ENCODE results near the gene OR1A2. TPM values are rescaled to one million over a fixed set of nuclear protein-coding genes. Genes with fewer than 3 reads are reported as not detected.
"Not testable (repeated sequence)": the region's sequence is repeated elsewhere in the genome, so short reads cannot be mapped to it uniquely, and the experiment has no call there.

OR1A2 gene
- total RNA-seq, 1 donor: not detected

GRCh38 chr17:3207367-3207766 is 10.0 kb downstream of the OR1A2 start, which contains the start of gene OR1A1:
Gene OR1A1 (plus strand): TSS chr17:3207667. CDS start chr17:3215621, 7,954 bp downstream.
- no peaks in the 10 kb centered on the region for H3K79me2 ChIP-seq (ENCODE audit: insufficient read depth, low read length)
- no peaks in the 10 kb centered on the region for H3K36me3 ChIP-seq (ENCODE audit: insufficient read depth, low read length)
- no peak within 1 kb of the TSS for H2AFZ ChIP-seq (ENCODE audit: low read length)
- TF ChIP-seq, protein P1, sequence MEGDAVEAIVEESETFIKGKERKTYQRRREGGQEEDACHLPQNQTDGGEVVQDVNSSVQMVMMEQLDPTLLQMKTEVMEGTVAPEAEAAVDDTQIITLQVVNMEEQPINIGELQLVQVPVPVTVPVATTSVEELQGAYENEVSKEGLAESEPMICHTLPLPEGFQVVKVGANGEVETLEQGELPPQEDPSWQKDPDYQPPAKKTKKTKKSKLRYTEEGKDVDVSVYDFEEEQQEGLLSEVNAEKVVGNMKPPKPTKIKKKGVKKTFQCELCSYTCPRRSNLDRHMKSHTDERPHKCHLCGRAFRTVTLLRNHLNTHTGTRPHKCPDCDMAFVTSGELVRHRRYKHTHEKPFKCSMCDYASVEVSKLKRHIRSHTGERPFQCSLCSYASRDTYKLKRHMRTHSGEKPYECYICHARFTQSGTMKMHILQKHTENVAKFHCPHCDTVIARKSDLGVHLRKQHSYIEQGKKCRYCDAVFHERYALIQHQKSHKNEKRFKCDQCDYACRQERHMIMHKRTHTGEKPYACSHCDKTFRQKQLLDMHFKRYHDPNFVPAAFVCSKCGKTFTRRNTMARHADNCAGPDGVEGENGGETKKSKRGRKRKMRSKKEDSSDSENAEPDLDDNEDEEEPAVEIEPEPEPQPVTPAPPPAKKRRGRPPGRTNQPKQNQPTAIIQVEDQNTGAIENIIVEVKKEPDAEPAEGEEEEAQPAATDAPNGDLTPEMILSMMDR (IDR thresholded peaks at IDR 0.05; ENCODE audit: extremely low read depth, low read depth, low read length): no peak
- no peak within 1 kb of the TSS for H3K4me3 ChIP-seq (ENCODE audit: insufficient read depth, low read length)
- no peak within 1 kb of the TSS for H3K27ac ChIP-seq (ENCODE audit: low read depth, low read length)
- no peak within 1 kb of the TSS for H3K4me2 ChIP-seq (ENCODE audit: insufficient read depth, low read length)
- DNase-seq (ENCODE audit: insufficient read length, low spot score, missing footprints): no peak
- H4K20me1 ChIP-seq (ENCODE audit: insufficient read depth, low read length): no peaks in the 10 kb centered on the region
- H3K9me3 ChIP-seq (ENCODE audit: low read depth, low read length): no peaks in the 10 kb centered on the region
- no peaks in the 10 kb centered on the region for H3K27me3 ChIP-seq (ENCODE audit: insufficient read depth, low read length)
- no peaks in the 10 kb centered on the region for H3K4me1 ChIP-seq (ENCODE audit: insufficient read depth, low read length)

- no peaks in the 10 kb centered on the region for H3K4me1 ChIP-seq (ENCODE audit: insufficient read depth, low read length)
- TF ChIP-seq, protein P1 (IDR thresholded peaks at IDR 0.05; ENCODE audit: extremely low read depth, low read depth, low read length): no peak
- H3K79me2 ChIP-seq (ENCODE audit: insufficient read depth, low read length): no peaks in the 10 kb centered on the region
- no peaks in the 10 kb centered on the region for H3K27me3 ChIP-seq (ENCODE audit: insufficient read depth, low read length)
- no peak overlapping the region for H2AFZ ChIP-seq (ENCODE audit: low read length)
- no peaks in the 10 kb centered on the region for H3K9me3 ChIP-seq (ENCODE audit: low read depth, low read length)
- DNase-seq (ENCODE audit: insufficient read length, low spot score, missing footprints): peak; percentile 9
- no peak overlapping the region for H3K4me2 ChIP-seq (ENCODE audit: insufficient read depth, low read length)
- no peaks in the 10 kb centered on the region for H3K36me3 ChIP-seq (ENCODE audit: insufficient read depth, low read length)
- no peaks in the 10 kb centered on the region for H4K20me1 ChIP-seq (ENCODE audit: insufficient read depth, low read length)
- H3K27ac ChIP-seq (ENCODE audit: low read depth, low read length): no peak overlapping the region
- no peak overlapping the region for H3K4me3 ChIP-seq (ENCODE audit: insufficient read depth, low read length)
Measured at GRCh38 chr17:3208484-3208883, 11.2 kb downstream of the OR1A2 start.

DNA sequence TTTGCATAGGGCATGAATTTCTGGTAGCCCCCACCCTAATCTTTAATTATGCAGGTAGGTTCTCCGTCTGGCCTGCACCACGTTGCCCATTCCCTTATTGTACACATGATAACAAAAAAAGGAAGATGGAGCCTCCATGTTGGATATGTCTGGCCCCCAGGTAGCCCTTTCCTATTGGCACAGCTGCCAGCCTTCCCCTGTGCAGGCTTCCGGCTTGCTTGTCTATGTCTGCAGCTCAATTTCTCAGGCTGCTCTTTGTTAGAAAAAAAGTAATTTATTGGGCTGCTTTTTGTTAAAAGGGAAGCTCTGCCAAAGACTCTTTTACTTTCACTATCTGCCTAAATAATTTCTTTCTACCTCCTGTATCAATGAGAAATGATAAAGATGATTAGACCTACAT is 15.7 kb downstream of the OR1A2 start:
- TF ChIP-seq, protein P1 (IDR thresholded peaks at IDR 0.05; ENCODE audit: extremely low read depth, low read depth, low read length): no peak
- H3K79me2 ChIP-seq (ENCODE audit: insufficient read depth, low read length): no peaks in the 10 kb centered on the region
- no peak overlapping the region for H3K4me3 ChIP-seq (ENCODE audit: insufficient read depth, low read length)
- H3K4me1 ChIP-seq (ENCODE audit: insufficient read depth, low read length): no peaks in the 10 kb centered on the region
- no peak overlapping the region for H3K4me2 ChIP-seq (ENCODE audit: insufficient read depth, low read length)
- H2AFZ ChIP-seq (ENCODE audit: low read length): no peak overlapping the region
- H3K36me3 ChIP-seq (ENCODE audit: insufficient read depth, low read length): no peaks in the 10 kb centered on the region
- DNase-seq (ENCODE audit: insufficient read length, low spot score, missing footprints): no peak
- no peaks in the 10 kb centered on the region for H3K27me3 ChIP-seq (ENCODE audit: insufficient read depth, low read length)
- H3K27ac ChIP-seq (ENCODE audit: low read depth, low read length): no peak overlapping the region
- no peaks in the 10 kb centered on the region for H3K9me3 ChIP-seq (ENCODE audit: low read depth, low read length)
- H4K20me1 ChIP-seq (ENCODE audit: insufficient read depth, low read length): no peaks in the 10 kb centered on the region

DNA sequence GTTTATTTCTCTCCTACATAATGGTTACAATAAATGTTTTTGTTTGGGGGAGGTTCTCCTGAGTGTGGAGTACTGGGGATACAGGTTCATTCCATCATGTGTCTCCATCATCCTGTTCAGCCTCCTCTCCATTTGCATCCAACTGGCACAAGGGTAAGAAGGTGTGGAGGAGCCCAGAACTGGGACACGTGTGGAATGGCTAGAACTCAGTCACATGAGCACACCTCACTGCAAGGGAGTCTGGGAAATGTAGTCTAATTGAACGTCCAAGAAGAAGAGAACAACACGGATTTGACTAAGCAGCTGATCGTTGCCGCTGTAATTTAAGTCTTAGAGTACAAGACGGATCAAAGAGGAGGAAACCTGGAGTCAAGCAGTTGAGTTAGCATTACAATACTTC is 16.3 kb downstream of the OR1A2 start:
- H2AFZ ChIP-seq (ENCODE audit: low read length): no peak overlapping the region
- H3K36me3 ChIP-seq (ENCODE audit: insufficient read depth, low read length): no peaks in the 10 kb centered on the region
- no peak for DNase-seq (ENCODE audit: insufficient read length, low spot score, missing footprints)
- no peaks in the 10 kb centered on the region for H4K20me1 ChIP-seq (ENCODE audit: insufficient read depth, low read length)
- no peak overlapping the region for H3K27ac ChIP-seq (ENCODE audit: low read depth, low read length)
- no peaks in the 10 kb centered on the region for H3K27me3 ChIP-seq (ENCODE audit: insufficient read depth, low read length)
- H3K4me3 ChIP-seq (ENCODE audit: insufficient read depth, low read length): no peak overlapping the region
- H3K4me2 ChIP-seq (ENCODE audit: insufficient read depth, low read length): no peak overlapping the region
- H3K79me2 ChIP-seq (ENCODE audit: insufficient read depth, low read length): no peaks in the 10 kb centered on the region
- no peaks in the 10 kb centered on the region for H3K9me3 ChIP-seq (ENCODE audit: low read depth, low read length)
- H3K4me1 ChIP-seq (ENCODE audit: insufficient read depth, low read length): no peaks in the 10 kb centered on the region
- TF ChIP-seq, protein P1 (IDR thresholded peaks at IDR 0.05; ENCODE audit: extremely low read depth, low read depth, low read length): no peak

- not testable (repeated sequence) for H3K27me3 ChIP-seq (ENCODE audit: insufficient read depth, low read length); H3K4me2 ChIP-seq (ENCODE audit: insufficient read depth, low read length); H3K9me3 ChIP-seq (ENCODE audit: low read depth, low read length); H3K79me2 ChIP-seq (ENCODE audit: insufficient read depth, low read length); H3K27ac ChIP-seq (ENCODE audit: low read depth, low read length); H4K20me1 ChIP-seq (ENCODE audit: insufficient read depth, low read length); H2AFZ ChIP-seq (ENCODE audit: low read length); H3K36me3 ChIP-seq (ENCODE audit: insufficient read depth, low read length); H3K4me3 ChIP-seq (ENCODE audit: insufficient read depth, low read length); DNase-seq (ENCODE audit: insufficient read length, low spot score, missing footprints); H3K4me1 ChIP-seq (ENCODE audit: insufficient read depth, low read length)
Measured at GRCh38 chr17:3219978-3220377, 22.7 kb downstream of the OR1A2 start.
